SK-N-SH treated with all-trans-retinoic acid at 6 μM for 48 hours (cell line): ENCODE measurements around the gene MAPK8.

Experiments used
- ARNTL ChIP-seq: fragments of 450-650 bp; formaldehyde crosslinking; IDR thresholded peaks from 2 replicates; pipeline ENCODE4 v1.5.0; 2020; ENCODE audit warnings: low read depth, mild to moderate bottlenecking, moderate library complexity, borderline replicate concordance
- CREB5 ChIP-seq: fragments of 250-450 bp; sonication (Bioruptor Pico); IDR thresholded peaks from 2 replicates; pipeline ENCODE4 v1.5.1; 2020; ENCODE audit warnings: low read depth, mild to moderate bottlenecking, moderate library complexity
- CSRNP3 ChIP-seq: fragments of 250-450 bp; sonication (Bioruptor Pico); IDR thresholded peaks from 2 replicates; pipeline ENCODE4 v1.5.1; 2021; ENCODE audit warnings: mild to moderate bottlenecking, moderate library complexity
- ESRRG ChIP-seq: fragments of 250-450 bp; sonication (Bioruptor Pico); IDR thresholded peaks from 2 replicates; pipeline ENCODE4 v1.6.1; 2021; ENCODE audit warnings: mild to moderate bottlenecking
- GLIS3 ChIP-seq: fragments of 250-450 bp; sonication (Bioruptor Pico); IDR thresholded peaks from 2 replicates; pipeline ENCODE4 v1.5.0; 2020; ENCODE audit warnings: mild to moderate bottlenecking, moderate library complexity
- PATZ1 ChIP-seq: fragments of 250-450 bp; sonication (Bioruptor Pico); IDR thresholded peaks from 2 replicates; pipeline ENCODE4 v1.8.0; 2020; ENCODE audit warnings: mild to moderate bottlenecking, moderate library complexity, borderline replicate concordance
- PPARA ChIP-seq: fragments of 250-450 bp; sonication (Bioruptor Pico); IDR thresholded peaks from 2 replicates; pipeline ENCODE4 v1.5.0; 2020; ENCODE audit warnings: mild to moderate bottlenecking, borderline replicate concordance
- RARB ChIP-seq: fragments of 250-450 bp; sonication (Bioruptor Pico); IDR thresholded peaks from 2 replicates; pipeline ENCODE4 v1.8.0; 2021; ENCODE audit warnings: mild to moderate bottlenecking, moderate library complexity
- SNAI2 ChIP-seq: fragments of 250-450 bp; sonication (Bioruptor Pico); IDR thresholded peaks from 2 replicates; pipeline ENCODE4 v1.5.0; 2020; ENCODE audit warnings: mild to moderate bottlenecking, moderate library complexity
- TCF4 ChIP-seq: fragments of 250-450 bp; sonication (Bioruptor Pico); IDR thresholded peaks from 2 replicates; pipeline ENCODE4 v1.8.0; 2021; ENCODE audit warnings: mild to moderate bottlenecking, moderate library complexity, borderline replicate concordance
- TOX ChIP-seq: fragments of 250-450 bp; sonication (Bioruptor Pico); IDR thresholded peaks from 2 replicates; pipeline ENCODE4 v1.8.0; 2021; ENCODE audit warnings: mild to moderate bottlenecking, moderate library complexity, borderline replicate concordance
- ZFP3 ChIP-seq: fragments of 250-450 bp; sonication (Bioruptor Pico); IDR thresholded peaks from 2 replicates; pipeline ENCODE4 v1.5.0; 2020; ENCODE audit warnings: mild to moderate bottlenecking, moderate library complexity
- ZFP30 ChIP-seq: fragments of 450-650 bp; formaldehyde crosslinking; IDR thresholded peaks from 2 replicates; pipeline ENCODE4 v1.5.0; 2022; ENCODE audit warnings: mild to moderate bottlenecking, moderate library complexity

- TF ChIP-seq PATZ1 (no peak), TOX (no peak), ZFP30 (CRISPR knock-in tag) (no peak), TCF4 (CRISPR knock-in tag) (no peak), GLIS3 (CRISPR knock-in tag) (no peak), SNAI2 (CRISPR knock-in tag) (no peak), CSRNP3 (CRISPR knock-in tag) (no peak), ZFP3 (no peak), ESRRG (CRISPR knock-in tag) (no peak), ARNTL (CRISPR knock-in tag) (no peak), RARB (no peak), CREB5 (CRISPR knock-in tag) (no peak), PPARA (CRISPR knock-in tag) (no peak)
Measured at GRCh38 chr10:48333856-48334255, 27.4 kb downstream of the MAPK8 start.
